Gastrocnemius medialis (tissue), 4 donors: ENCODE results near the gene SLC44A1.

Experiments used
- POLR2A ChIP-seq, 2 donors: fragments of 450-650 bp; IDR thresholded peaks; one replicate each; pipeline ENCODE4 v1.6.1; 2017; ENCODE audit warnings: antibody characterized with exemption in 2 of 2, mild to moderate bottlenecking in 2 of 2, moderate library complexity in 2 of 2
- TF ChIP-seq, protein P1 (sequence below), 5 experiments: fragments of 450-650 bp in 3 of 5; fragments of 200-600 bp in 2 of 5; sonication (generic) in 2 of 5; IDR thresholded peaks in 4 of 5; conservative IDR thresholded peaks in 1 of 5; 1 replicate in 4 of 5; 2 replicates in 1 of 5; pipeline ENCODE4 v1.5.1; 2016 to 2019; ENCODE audit warnings: antibody characterized with exemption in 5 of 5, mild to moderate bottlenecking in 3 of 5, moderate library complexity in 3 of 5

GRCh38 chr9:105295201-105295550, 50.7 kb downstream of the SLC44A1 start:
- TF ChIP-seq, protein P1, sequence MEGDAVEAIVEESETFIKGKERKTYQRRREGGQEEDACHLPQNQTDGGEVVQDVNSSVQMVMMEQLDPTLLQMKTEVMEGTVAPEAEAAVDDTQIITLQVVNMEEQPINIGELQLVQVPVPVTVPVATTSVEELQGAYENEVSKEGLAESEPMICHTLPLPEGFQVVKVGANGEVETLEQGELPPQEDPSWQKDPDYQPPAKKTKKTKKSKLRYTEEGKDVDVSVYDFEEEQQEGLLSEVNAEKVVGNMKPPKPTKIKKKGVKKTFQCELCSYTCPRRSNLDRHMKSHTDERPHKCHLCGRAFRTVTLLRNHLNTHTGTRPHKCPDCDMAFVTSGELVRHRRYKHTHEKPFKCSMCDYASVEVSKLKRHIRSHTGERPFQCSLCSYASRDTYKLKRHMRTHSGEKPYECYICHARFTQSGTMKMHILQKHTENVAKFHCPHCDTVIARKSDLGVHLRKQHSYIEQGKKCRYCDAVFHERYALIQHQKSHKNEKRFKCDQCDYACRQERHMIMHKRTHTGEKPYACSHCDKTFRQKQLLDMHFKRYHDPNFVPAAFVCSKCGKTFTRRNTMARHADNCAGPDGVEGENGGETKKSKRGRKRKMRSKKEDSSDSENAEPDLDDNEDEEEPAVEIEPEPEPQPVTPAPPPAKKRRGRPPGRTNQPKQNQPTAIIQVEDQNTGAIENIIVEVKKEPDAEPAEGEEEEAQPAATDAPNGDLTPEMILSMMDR (IDR thresholded peaks at IDR 0.05 in 4 of 5, conservative IDR thresholded peaks at IDR 0.05 in 1 of 5) = no peak
- TF ChIP-seq POLR2A (IDR thresholded peaks at IDR 0.05) = no peak
